CD4-positive, alpha-beta memory T cell (primary cell): ENCODE results near the gene HIP1. TPM values are rescaled to one million over a fixed set of nuclear protein-coding genes. Genes with fewer than 3 reads are reported as not detected.

Experiments
- CTCF ChIA-PET: fragments of 350-600 bp; sonication (Branson Sonifier 250); formaldehyde crosslinking; loops from one replicate; lab custom pipeline; 2021; ENCODE audit warnings: inconsistent platforms; ENCODE audit not compliant: partially characterized antibody; lab: Charles Lee
- POLR2A ChIA-PET: fragments of 350-600 bp; sonication (Branson Sonifier 250); formaldehyde crosslinking; loops from one replicate; lab custom pipeline; 2021; ENCODE audit not compliant: partially characterized antibody; lab: Charles Lee
- DNase-seq, 5 donors: peaks; one replicate each; pipeline versions ENCODE4 v3.0.0 to v3.0.0-alpha.2; 2020 to 2022; ENCODE audit warnings: mixed read lengths in 1 of 5
- H3K27ac ChIP-seq: one replicate; pipeline ENCODE4 v1.7.0; 2013; ENCODE audit warnings: low read depth, low read length
- H3K27me3 ChIP-seq: 2 replicates; pipeline ENCODE4 v1.7.0; 2013; ENCODE audit warnings: mild to moderate bottlenecking, low read length, moderate library complexity; ENCODE audit not compliant: insufficient read depth
- H3K36me3 ChIP-seq: 2 replicates; pipeline ENCODE4 v1.7.0; 2013; ENCODE audit warnings: mild to moderate bottlenecking, low read length, moderate library complexity; ENCODE audit not compliant: insufficient read depth
- H3K4me1 ChIP-seq: 2 replicates; pipeline ENCODE4 v1.7.0; 2013; ENCODE audit warnings: mild to moderate bottlenecking, low read length, moderate library complexity; ENCODE audit not compliant: insufficient read depth
- H3K4me3 ChIP-seq, 2 donors: one replicate each; pipeline ENCODE4 v1.7.0; 2013; ENCODE audit warnings: low read length in 2 of 2, mild to moderate bottlenecking in 1 of 2
- H3K9me3 ChIP-seq, 2 donors: one replicate each; pipeline ENCODE4 v1.7.0; 2013; ENCODE audit warnings: low read length in 2 of 2, control low read depth in 1 of 2; ENCODE audit not compliant: control insufficient read depth in 1 of 2
- H3K27ac Mint-ChIP-seq, 7 donors: one replicate each; pipeline ENCODE4 v1.8.0; 2020 to 2021; ENCODE audit warnings: mixed read lengths in 7 of 7, mild to moderate bottlenecking in 6 of 7, inconsistent platforms in 3 of 7, moderate library complexity in 3 of 7
- H3K27me3 Mint-ChIP-seq, 2 donors: one replicate each; pipeline ENCODE4 v1.8.0; 2020 to 2021; ENCODE audit warnings: mixed read lengths in 2 of 2
- H3K36me3 Mint-ChIP-seq, 2 donors: one replicate each; pipeline ENCODE4 v1.8.0; 2020 to 2021; ENCODE audit warnings: mixed read lengths in 2 of 2, inconsistent platforms in 1 of 2, mild to moderate bottlenecking in 1 of 2
- H3K4me1 Mint-ChIP-seq, 4 donors: one replicate each; pipeline ENCODE4 v1.8.0; 2020 to 2021; ENCODE audit warnings: mixed read lengths in 4 of 4, mild to moderate bottlenecking in 1 of 4
- H3K4me3 Mint-ChIP-seq, 8 donors: one replicate each; pipeline ENCODE4 v1.8.0; 2020 to 2021; ENCODE audit warnings: mixed read lengths in 8 of 8, mild to moderate bottlenecking in 7 of 8, moderate library complexity in 6 of 8, inconsistent platforms in 3 of 8
- H3K9me3 Mint-ChIP-seq, 8 donors: one replicate each; pipeline ENCODE4 v1.8.0; 2020 to 2021; ENCODE audit warnings: mixed read lengths in 8 of 8, mild to moderate bottlenecking in 5 of 8, inconsistent platforms in 3 of 8, moderate library complexity in 1 of 8
- intact Hi-C: fragments of 100-400 bp; cut with micrococcal nuclease; formaldehyde crosslinking; loops from one replicate; pipeline ENCODE4 v1.15.1; 2023
- polyA plus RNA-seq, 2 donors: library from polyadenylated mRNA; unstranded; fragments of 300-500 nt; fragmentation: Illumina TruSeq; gene quantifications; one replicate each; pipeline ENCODE4 v1.2.3, GENCODE V29; 2021
- total RNA-seq, 2 experiments: library from RNA; stranded (reverse); gene quantifications; one replicate each; pipeline ENCODE4 v1.2.3, GENCODE V29; 2021

HIP1 gene
- total and polyA plus RNA-seq, 4 experiments from 2014 or later: 2.2 to 3.5 (median 3.1) TPM; not detected in 1

- Histone ChIP-seq H3K27ac (no peak overlapping the region), H3K4me3 (no peak overlapping the region), H3K27me3 (no peaks in the 10 kb centered on the region), H3K36me3 (no peaks in the 10 kb centered on the region), H3K4me1 (no peaks in the 10 kb centered on the region), H3K9me3 (peaks cover 0 to 8% of the 10 kb centered on the region in 2 donors)
- ChIA-PET CTCF (no interaction called here), POLR2A (no interaction called here)
- no peak for DNase-seq
- H3K4me3 Mint-ChIP-seq: no peak overlapping the region
- no peaks in the 10 kb centered on the region for H3K4me1 Mint-ChIP-seq
- H3K9me3 Mint-ChIP-seq: peaks cover 3 to 32% (median 16%) of the 10 kb centered on the region in 8 donors
- intact Hi-C loops: no loop called here
- H3K36me3 Mint-ChIP-seq: peaks cover 0 to 9% of the 10 kb centered on the region in 2 donors
- H3K27ac Mint-ChIP-seq: no peak overlapping the region
- H3K27me3 Mint-ChIP-seq: no peaks in the 10 kb centered on the region
Observed at GRCh38 chr7:75629044-75629443, 109.7 kb downstream of the HIP1 start.

DNA sequence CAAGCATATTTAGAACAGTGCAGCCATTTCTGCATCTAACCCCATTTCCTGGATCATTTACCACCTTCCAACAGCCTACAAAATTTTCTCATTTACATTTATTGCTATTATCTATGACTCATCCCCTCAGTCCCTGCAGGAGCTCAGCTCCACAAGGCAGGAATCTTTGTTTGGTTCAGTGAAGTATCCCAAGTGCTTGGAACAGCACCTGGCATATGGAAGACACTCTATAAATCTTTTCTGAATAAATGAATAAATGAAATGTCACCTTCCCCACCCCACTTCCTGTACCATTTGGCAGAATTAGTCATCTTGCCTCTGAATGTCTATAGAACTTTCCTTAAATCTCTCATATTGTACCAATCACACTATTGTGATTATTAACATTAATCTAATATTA is 110.7 kb downstream of the HIP1 start:
- H3K4me3 Mint-ChIP-seq: no peak overlapping the region
- ChIA-PET POLR2A (no interaction called here), CTCF (no interaction called here)
- no peaks in the 10 kb centered on the region for H3K4me1 Mint-ChIP-seq
- H3K27me3 ChIP-seq: no peaks in the 10 kb centered on the region
- DNase-seq: no peak
- peaks cover 3 to 32% (median 16%) of the 10 kb centered on the region in 8 donors for H3K9me3 Mint-ChIP-seq
- no peak overlapping the region for H3K27ac Mint-ChIP-seq
- H3K36me3 Mint-ChIP-seq: peaks cover 0 to 9% of the 10 kb centered on the region in 2 donors
- no peaks in the 10 kb centered on the region for H3K36me3 ChIP-seq
- H3K4me1 ChIP-seq: no peaks in the 10 kb centered on the region
- H3K4me3 ChIP-seq: no peak overlapping the region
- H3K27ac ChIP-seq: no peak overlapping the region
- intact Hi-C loops: no loop called here
- H3K9me3 ChIP-seq: peaks cover 0 to 8% of the 10 kb centered on the region in 2 donors
- H3K27me3 Mint-ChIP-seq: no peaks in the 10 kb centered on the region

DNA sequence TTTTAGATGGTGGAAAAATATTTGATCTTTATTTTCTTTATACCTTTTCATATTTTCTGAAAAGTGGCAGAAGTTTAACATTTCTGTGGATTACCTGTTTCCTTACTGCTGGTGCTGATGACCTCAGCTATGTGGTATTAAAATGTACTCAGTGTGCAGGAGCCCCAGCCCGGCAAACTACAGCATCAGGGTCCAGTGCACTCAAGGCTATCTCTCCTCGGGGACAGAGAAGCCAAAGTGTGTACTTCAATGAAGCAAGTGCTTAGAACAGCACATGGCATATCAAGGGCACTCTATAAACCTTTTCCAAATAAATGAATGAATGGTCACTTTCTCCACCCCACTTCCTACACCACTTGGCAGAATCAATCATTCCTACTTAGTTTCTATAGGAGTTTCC is 111.8 kb downstream of the HIP1 start:
- DNase-seq: no peak
- H3K36me3 Mint-ChIP-seq: peaks cover 0 to 9% of the 10 kb centered on the region in 2 donors
- no peaks in the 10 kb centered on the region for H3K36me3 ChIP-seq
- H3K4me3 Mint-ChIP-seq: no peak overlapping the region
- intact Hi-C loops: no loop called here
- no peak overlapping the region for H3K4me3 ChIP-seq
- H3K9me3 ChIP-seq: peaks cover 0 to 8% of the 10 kb centered on the region in 2 donors
- ChIA-PET POLR2A (no interaction called here), CTCF (no interaction called here)
- H3K4me1 ChIP-seq: no peaks in the 10 kb centered on the region
- peaks cover 3 to 32% (median 16%) of the 10 kb centered on the region in 8 donors for H3K9me3 Mint-ChIP-seq
- H3K27me3 ChIP-seq: no peaks in the 10 kb centered on the region
- H3K27ac Mint-ChIP-seq: no peak overlapping the region
- H3K27ac ChIP-seq: no peak overlapping the region
- H3K27me3 Mint-ChIP-seq: no peaks in the 10 kb centered on the region
- H3K4me1 Mint-ChIP-seq: no peaks in the 10 kb centered on the region

- Histone ChIP-seq H3K27me3 (no peaks in the 10 kb centered on the region), H3K36me3 (no peaks in the 10 kb centered on the region), H3K27ac (no peak overlapping the region), H3K4me3 (no peak overlapping the region), H3K4me1 (no peaks in the 10 kb centered on the region), H3K9me3 (peaks cover 0 to 8% of the 10 kb centered on the region in 2 donors)
- no peak for DNase-seq
- Mint-ChIP-seq H3K4me3 (no peak overlapping the region), H3K4me1 (peaks cover 0 to 3% (median 0%) of the 10 kb centered on the region in 4 donors), H3K27ac (no peak overlapping the region), H3K36me3 (peaks cover 0 to 9% of the 10 kb centered on the region in 2 donors), H3K9me3 (peaks cover 3 to 32% (median 16%) of the 10 kb centered on the region in 8 donors), H3K27me3 (no peaks in the 10 kb centered on the region)
- POLR2A ChIA-PET: no interaction called here
- CTCF ChIA-PET: no interaction called here
- intact Hi-C loops: no loop called here
Observed at GRCh38 chr7:75625868-75626267, 112.9 kb downstream of the HIP1 start.

DNA sequence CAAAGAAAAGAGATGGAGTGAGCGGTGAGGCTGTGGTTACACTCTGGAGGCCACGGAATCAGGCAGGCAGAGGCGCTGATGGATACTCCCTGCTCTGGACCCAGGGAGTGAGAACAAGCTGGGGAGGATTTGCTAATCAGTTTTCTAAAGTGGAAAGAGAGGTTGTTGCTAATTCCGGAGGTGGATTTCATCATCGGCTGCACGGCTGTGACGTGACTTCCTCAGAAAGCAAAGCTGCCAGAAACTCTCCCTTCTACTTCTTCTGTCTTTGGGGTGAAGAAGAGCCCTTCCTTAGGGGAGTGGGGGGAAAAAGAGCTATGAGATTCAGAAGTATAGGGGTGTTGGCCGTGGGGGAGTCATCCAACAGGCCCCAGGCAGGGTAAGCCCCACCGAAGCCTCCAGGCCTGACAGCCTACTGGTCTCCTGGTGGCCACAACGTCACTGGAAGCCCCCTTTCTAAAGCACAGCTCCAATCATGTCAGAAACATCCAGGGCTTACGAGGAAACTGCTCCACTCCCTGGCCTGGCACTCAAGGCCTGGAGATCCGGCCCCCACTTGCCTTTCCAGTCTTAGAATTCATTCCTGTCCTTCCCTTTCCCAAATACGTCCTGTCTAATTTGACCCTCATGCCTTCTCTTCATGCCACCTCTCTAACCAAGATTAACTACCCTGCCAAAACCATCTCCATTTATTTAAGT is 114.5 kb downstream of the HIP1 start:
- Mint-ChIP-seq H3K27ac (no peak overlapping the region), H3K9me3 (peaks cover 3 to 25% (median 15%) of the 10 kb centered on the region in 8 donors), H3K36me3 (peaks cover 0 to 7% of the 10 kb centered on the region in 2 donors), H3K27me3 (no peaks in the 10 kb centered on the region), H3K4me1 (peaks cover 0 to 3% (median 0%) of the 10 kb centered on the region in 4 donors), H3K4me3 (no peak overlapping the region)
- intact Hi-C loops: no loop called here
- Histone ChIP-seq H3K9me3 (peaks cover 0 to 8% of the 10 kb centered on the region in 2 donors), H3K27me3 (no peaks in the 10 kb centered on the region), H3K4me1 (no peaks in the 10 kb centered on the region), H3K36me3 (no peaks in the 10 kb centered on the region), H3K27ac (no peak overlapping the region), H3K4me3 (no peak overlapping the region)
- ChIA-PET POLR2A (no interaction called here), CTCF (no interaction called here)
- DNase-seq: no peak

GRCh38 chr7:75623390-75624133 is 115.2 kb downstream of the HIP1 start:
- no peak overlapping the region for H3K4me3 Mint-ChIP-seq

DNA sequence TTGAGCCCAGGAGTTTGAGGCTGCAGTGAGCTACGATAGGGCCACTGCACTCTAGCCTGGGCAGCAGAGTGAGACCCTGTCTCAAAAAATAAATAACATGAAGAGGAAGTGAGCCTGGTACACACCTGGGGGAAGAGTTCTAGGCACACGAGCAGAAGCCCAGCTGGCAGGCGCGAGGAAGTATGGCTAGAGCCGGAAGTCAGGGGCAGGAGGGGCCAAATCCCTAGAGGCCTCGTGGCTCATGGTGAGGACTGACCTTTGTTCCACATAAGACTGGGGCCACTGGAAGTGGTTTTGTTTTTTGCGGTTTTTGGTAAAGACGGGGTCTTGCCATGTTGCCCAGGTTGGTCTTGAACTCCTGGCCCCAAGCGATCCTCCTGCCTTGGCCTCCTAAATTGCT is 117.6 kb downstream of the HIP1 start:
- peaks cover 14 to 27% (median 21%) of the 10 kb centered on the region in 4 donors for H3K4me1 Mint-ChIP-seq
- no peak for DNase-seq
- H3K27me3 Mint-ChIP-seq: no peaks in the 10 kb centered on the region
- Histone ChIP-seq H3K27ac (no peak overlapping the region), H3K9me3 (no peaks in the 10 kb centered on the region), H3K4me1 (peaks cover 27% of the 10 kb centered on the region), H3K4me3 (no peak overlapping the region), H3K27me3 (no peaks in the 10 kb centered on the region), H3K36me3 (no peaks in the 10 kb centered on the region)
- ChIA-PET CTCF (no interaction called here), POLR2A (no interaction called here)
- no peaks in the 10 kb centered on the region for H3K36me3 Mint-ChIP-seq
- H3K4me3 Mint-ChIP-seq: no peak overlapping the region
- intact Hi-C loops: no loop called here
- peak overlapping the region in 1 of 7 donors; percentile 29 for H3K27ac Mint-ChIP-seq
- H3K9me3 Mint-ChIP-seq: peaks cover 0 to 4% (median under 1%) of the 10 kb centered on the region in 8 donors

More at GRCh38 chr7:75623390-75624133, 115.2 kb downstream of the HIP1 start:
- Histone ChIP-seq H3K9me3 (peaks cover 0 to 8% of the 10 kb centered on the region in 2 donors), H3K4me1 (peaks cover 5% of the 10 kb centered on the region), H3K4me3 (no peak overlapping the region), H3K27ac (no peak overlapping the region), H3K36me3 (no peaks in the 10 kb centered on the region), H3K27me3 (no peaks in the 10 kb centered on the region)
- Mint-ChIP-seq H3K4me1 (peaks cover 2 to 5% (median 5%) of the 10 kb centered on the region in 4 donors), H3K27me3 (no peaks in the 10 kb centered on the region), H3K27ac (peak overlapping the region in 1 of 7 donors; percentile 45), H3K36me3 (peaks cover 0 to 5% of the 10 kb centered on the region in 2 donors), H3K9me3 (peaks cover 3 to 20% (median 13%) of the 10 kb centered on the region in 8 donors)
- intact Hi-C loops: no loop called here
- ChIA-PET POLR2A (no interaction called here), CTCF (interaction anchor here (0.6 kb wide), 1 partner anchor 12 kb away, joined by 3 read pairs; no protein-coding TSS in a partner anchor)
- DNase-seq: no peak
